Measurements from ENCODE around the gene EBF4.

GRCh38 chr20:2643708-2644107, 48.9 kb upstream of the EBF4 start:
- TF ChIP-seq CTCF (IDR thresholded peaks at IDR 0.05), result no peak
- no peak for TF ChIP-seq POLR2A (IDR thresholded peaks at IDR 0.05)

Measured in right lobe of liver (tissue), 4 donors.